ENCODE results near the gene C21orf58.
A peak's percentile ranks its signal among the peaks of the same experiment; 100 is the strongest.

- TF ChIP-seq, protein P1, sequence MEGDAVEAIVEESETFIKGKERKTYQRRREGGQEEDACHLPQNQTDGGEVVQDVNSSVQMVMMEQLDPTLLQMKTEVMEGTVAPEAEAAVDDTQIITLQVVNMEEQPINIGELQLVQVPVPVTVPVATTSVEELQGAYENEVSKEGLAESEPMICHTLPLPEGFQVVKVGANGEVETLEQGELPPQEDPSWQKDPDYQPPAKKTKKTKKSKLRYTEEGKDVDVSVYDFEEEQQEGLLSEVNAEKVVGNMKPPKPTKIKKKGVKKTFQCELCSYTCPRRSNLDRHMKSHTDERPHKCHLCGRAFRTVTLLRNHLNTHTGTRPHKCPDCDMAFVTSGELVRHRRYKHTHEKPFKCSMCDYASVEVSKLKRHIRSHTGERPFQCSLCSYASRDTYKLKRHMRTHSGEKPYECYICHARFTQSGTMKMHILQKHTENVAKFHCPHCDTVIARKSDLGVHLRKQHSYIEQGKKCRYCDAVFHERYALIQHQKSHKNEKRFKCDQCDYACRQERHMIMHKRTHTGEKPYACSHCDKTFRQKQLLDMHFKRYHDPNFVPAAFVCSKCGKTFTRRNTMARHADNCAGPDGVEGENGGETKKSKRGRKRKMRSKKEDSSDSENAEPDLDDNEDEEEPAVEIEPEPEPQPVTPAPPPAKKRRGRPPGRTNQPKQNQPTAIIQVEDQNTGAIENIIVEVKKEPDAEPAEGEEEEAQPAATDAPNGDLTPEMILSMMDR (IDR thresholded peaks at IDR 0.05 in 4 of 5, conservative IDR thresholded peaks at IDR 0.05 in 1 of 5), result peak in 1 of 5 experiments; percentile 12
- TF ChIP-seq POLR2A (IDR thresholded peaks at IDR 0.05), result peak in 1 of 2 donors; percentile 50
These were observed 34.2 kb upstream of the C21orf58 start for GRCh38 chr21:46357684-46358425.

Data from gastrocnemius medialis (tissue), 4 donors.